SK-N-SH (cell line): Measurements from ENCODE around the gene CBFA2T3. TPM values are rescaled to one million over a fixed set of nuclear protein-coding genes. Genes with fewer than 3 reads are reported as not detected.

Source experiments
- CTCF ChIA-PET: fragments of 300-600, 350-600 bp; formaldehyde crosslinking; extraction: SDS; loops from one replicate; lab custom pipeline; 2021; lab: Yijun Ruan, JAX
- POLR2A ChIA-PET: fragments of 350-600 bp; sonication (Branson Sonifier 250); formaldehyde crosslinking; extraction: SDS; loops from one replicate; lab custom pipeline; 2020; ENCODE audit warnings: antibody characterized with exemption, inconsistent platforms; lab: Yijun Ruan, JAX
- DNase-seq: peaks from one replicate; pipeline ENCODE4 v3.0.0; 2012
- H2AFZ ChIP-seq: fragments of 200-600 bp; sonication (generic); 2 replicates; pipeline ENCODE4 v1.8.1; 2016; ENCODE audit warnings: antibody characterized with exemption, mild to moderate bottlenecking, low read depth
- H3F3A ChIP-seq: fragments of 200-600 bp; sonication (generic); replicated peaks from 2 replicates; pipeline ENCODE3; 2016; ENCODE audit warnings: antibody characterized with exemption, mild to moderate bottlenecking; ENCODE audit not compliant: insufficient read depth
- H3K27ac ChIP-seq, 2 experiments: fragments of 200-500 bp in 1 of 2; fragments of 200-600 bp in 1 of 2; sonication (Bioruptor generic) in 1 of 2; sonication (generic), shearing (Covaris generic) in 1 of 2; 2 replicates each; pipeline versions ENCODE4 v1.5.1 to v1.6.1; 2014 to 2016; ENCODE audit warnings: low read depth in 2 of 2, inconsistent platforms in 1 of 2, low read length in 1 of 2, mild to moderate bottlenecking in 1 of 2, mixed read lengths in 1 of 2
- H3K27me3 ChIP-seq: fragments of 200-600 bp; sonication (generic), shearing (Covaris generic); 2 replicates; pipeline ENCODE4 v1.6.1; 2016; ENCODE audit warnings: mixed run types; ENCODE audit not compliant: insufficient read depth
- H3K36me3 ChIP-seq, 2 experiments: fragments of 200-500 bp in 1 of 2; fragments of 200-600 bp in 1 of 2; sonication (Bioruptor generic) in 1 of 2; sonication (generic) in 1 of 2; replicated peaks in 1 of 2; 2 replicates each; pipeline versions ENCODE3 to v1.5.1; 2014 to 2016; ENCODE audit warnings: low read length in 1 of 2, mild to moderate bottlenecking in 1 of 2; ENCODE audit not compliant: insufficient read depth in 2 of 2, control insufficient read depth in 1 of 2
- H3K4me1 ChIP-seq, 2 experiments: fragments of 200-500 bp in 1 of 2; fragments of 200-600 bp in 1 of 2; sonication (Bioruptor generic) in 1 of 2; sonication (generic), shearing (Covaris generic) in 1 of 2; 2 replicates each; pipeline versions ENCODE4 v1.5.1 to v1.6.1; 2014 to 2016; ENCODE audit warnings: low read depth in 1 of 2, low read length in 1 of 2, mixed run types in 1 of 2; ENCODE audit not compliant: insufficient read depth in 2 of 2, control insufficient read depth in 1 of 2
- H3K4me2 ChIP-seq: fragments of 200-600 bp; sonication (generic), shearing (Covaris generic); 2 replicates; pipeline ENCODE4 v1.6.1; 2017; ENCODE audit warnings: mixed run types
- H3K4me3 ChIP-seq, 2 experiments: fragments of 200-500 bp in 1 of 2; fragments of 200-600 bp in 1 of 2; sonication (Bioruptor generic) in 1 of 2; sonication (generic), shearing (Covaris generic) in 1 of 2; 2 replicates each; pipeline versions ENCODE4 v1.5.1 to v1.8.1; 2014 to 2016; ENCODE audit warnings: low read depth in 2 of 2, inconsistent platforms in 1 of 2, low read length in 1 of 2, mild to moderate bottlenecking in 1 of 2, mixed read lengths in 1 of 2, moderate library complexity in 1 of 2
- H3K79me2 ChIP-seq: fragments of 200-600 bp; sonication (generic); 2 replicates; pipeline ENCODE4 v1.8.1; 2017; ENCODE audit warnings: mild to moderate bottlenecking; ENCODE audit not compliant: insufficient read depth
- H3K9ac ChIP-seq: fragments of 200-600 bp; sonication (generic); 2 replicates; pipeline ENCODE4 v1.6.1; 2017; ENCODE audit warnings: mixed run types
- H3K9me2 ChIP-seq: fragments of 200-600 bp; sonication (generic); 2 replicates; pipeline ENCODE4 v1.6.1; 2017; ENCODE audit warnings: mixed run types
- H3K9me3 ChIP-seq: fragments of 200-600 bp; sonication (generic); 2 replicates; pipeline ENCODE4 v1.6.1; 2017; ENCODE audit warnings: mixed run types, mild to moderate bottlenecking, moderate library complexity
- H4K20me1 ChIP-seq: fragments of 200-600 bp; sonication (generic); 2 replicates; pipeline ENCODE4 v1.6.1; 2017; ENCODE audit warnings: mild to moderate bottlenecking, mixed run types; ENCODE audit not compliant: insufficient read depth
- EP300 ChIP-seq, 2 experiments: IDR thresholded peaks; 2 replicates each; pipeline versions ENCODE4 v1.4.0 to v1.6.1; 2012; ENCODE audit warnings: borderline replicate concordance in 1 of 2, low read depth in 1 of 2, low read length in 1 of 2
- EZH2phosphoT487 ChIP-seq: fragments of 200-600 bp; sonication (generic); IDR thresholded peaks from 2 replicates; pipeline ENCODE4 v1.6.1; 2017; ENCODE audit warnings: low read depth, mixed run types, mild to moderate bottlenecking, antibody characterized with exemption, moderate library complexity, borderline replicate concordance
- GATA2 ChIP-seq: sonication (generic); formaldehyde crosslinking; IDR thresholded peaks from 2 replicates; pipeline ENCODE4 v1.5.0; 2020; ENCODE audit warnings: mild to moderate bottlenecking, missing genetic modification reagents
- IRF3 ChIP-seq: fragments of 150-350 bp; IDR thresholded peaks from 2 replicates; pipeline ENCODE4 v1.6.1; 2016; ENCODE audit warnings: mild to moderate bottlenecking, low read depth, low read length
- MEF2A ChIP-seq: IDR thresholded peaks from 2 replicates; pipeline ENCODE4 v1.4.0; 2012; ENCODE audit warnings: low read depth, borderline replicate concordance
- NFIC ChIP-seq: IDR thresholded peaks from 2 replicates; pipeline ENCODE4 v1.4.0; 2012; ENCODE audit warnings: borderline replicate concordance
- POLR2AphosphoS5 ChIP-seq: IDR thresholded peaks from 2 replicates; pipeline ENCODE4 v1.6.1; 2012; ENCODE audit warnings: low read depth, low read length
- RFX5 ChIP-seq: IDR thresholded peaks from 2 replicates; pipeline ENCODE4 v1.6.1; 2012; ENCODE audit warnings: mild to moderate bottlenecking, improper control_type of control experiment, low read length
- RXRA ChIP-seq: IDR thresholded peaks from 2 replicates; pipeline ENCODE4 v1.4.0; 2012; ENCODE audit warnings: low read depth, mild to moderate bottlenecking, borderline replicate concordance
- SMC3 ChIP-seq: IDR thresholded peaks from 2 replicates; pipeline ENCODE4 v1.6.1; 2012; ENCODE audit warnings: low read depth, low read length, improper control_type of control experiment
- TCF12 ChIP-seq: IDR thresholded peaks from 2 replicates; pipeline ENCODE4 v1.4.0; 2012
- TEAD4 ChIP-seq: IDR thresholded peaks from 2 replicates; pipeline ENCODE4 v1.4.0; 2012; ENCODE audit warnings: mild to moderate bottlenecking, borderline replicate concordance; ENCODE audit not compliant: insufficient read depth
- WGBS: methylation state at CpG from one replicate; pipeline ENCODE4 v1.1.6; 2017; ENCODE audit warnings: low lambda C conversion rate; 5-methylcytosine and 5-hydroxymethylcytosine counted together
- polyA plus RNA-seq, 3 experiments: library from polyadenylated mRNA; depleted of rRNA; stranded (reverse); fragments of >200 nt; gene quantifications; 2 replicates each; pipeline ENCODE4 v1.2.3, GENCODE V29; 2012
- TF ChIP-seq, protein P1 (sequence below): fragments of 200-600 bp; sonication (generic); IDR thresholded peaks from 2 replicates; pipeline ENCODE4 v1.6.1; 2017; ENCODE audit warnings: antibody characterized with exemption, mild to moderate bottlenecking, moderate library complexity
- TF ChIP-seq, protein P2 (sequence below): IDR thresholded peaks from 2 replicates; pipeline ENCODE4 v1.6.1; 2012; ENCODE audit warnings: mild to moderate bottlenecking, low read depth, low read length, moderate library complexity
- TF ChIP-seq, protein P3 (sequence below): IDR thresholded peaks from 2 replicates; pipeline ENCODE4; 2012
- TF ChIP-seq, protein P4 (sequence below): fragments of 150-350 bp; IDR thresholded peaks from 2 replicates; pipeline ENCODE4 v1.6.1; 2017; ENCODE audit warnings: antibody characterized with exemption, low read length, low read depth, borderline replicate concordance
- TF ChIP-seq, protein P5 (sequence below): IDR thresholded peaks from 2 replicates; pipeline ENCODE4 v1.4.0; 2012; ENCODE audit warnings: low read depth

CBFA2T3 gene
- polyA plus RNA-seq, 1 of the 3 experiments (the other 2 are of a cell fraction), result not detected

DNA sequence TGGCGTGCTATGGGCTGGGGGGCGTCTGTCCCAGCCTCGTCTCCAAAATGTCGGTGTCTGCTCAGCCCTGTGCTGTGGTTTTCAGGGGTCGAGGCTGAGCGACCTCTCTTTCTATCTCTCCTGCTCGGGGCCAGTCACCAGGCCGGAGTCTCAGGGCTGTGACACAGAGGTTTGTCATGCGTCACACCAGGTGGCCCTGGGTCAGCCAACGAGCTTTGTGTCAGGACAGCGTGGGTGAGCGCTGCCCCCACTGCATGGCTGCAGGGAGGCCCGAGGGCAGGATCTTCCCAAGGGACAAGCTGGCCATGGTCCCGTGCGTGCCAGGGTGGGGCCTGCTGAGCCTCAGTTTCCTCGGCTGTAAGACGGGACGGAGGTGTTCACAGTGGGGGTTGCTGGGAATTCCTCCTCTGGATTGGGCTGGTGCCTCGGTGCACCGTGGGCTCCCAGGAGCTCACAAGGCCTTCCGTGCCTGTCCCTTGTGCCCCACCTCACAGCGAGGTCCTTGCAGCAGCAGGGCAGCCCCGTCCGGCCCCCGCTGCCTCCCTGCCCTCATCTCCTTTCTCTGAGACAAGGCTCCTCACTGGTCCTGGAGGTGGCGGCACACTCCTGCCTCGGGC, 50.5 kb downstream of the CBFA2T3 start:
- TF ChIP-seq IRF3 (no peak), POLR2AphosphoS5 (no peak)
- H3F3A ChIP-seq, result no peaks in the 10 kb centered on the region
- ChIA-PET POLR2A (no interaction called here), CTCF (interaction anchor here (1.1 to 3.8 kb wide), 5 partner anchors 10 to 241 kb away, joined by 3 to 18 read pairs (median 4); no protein-coding TSS in a partner anchor)
- peaks cover 48% of the 10 kb centered on the region for H3K27me3 ChIP-seq
- H2AFZ ChIP-seq, result no peak overlapping the region
- DNase-seq, result no peak
- no peak overlapping the region for H3K9ac ChIP-seq
- no peaks in the 10 kb centered on the region for H3K9me3 ChIP-seq
- no peak overlapping the region for H3K4me2 ChIP-seq
- no peaks in the 10 kb centered on the region for H3K36me3 ChIP-seq
- no peak overlapping the region for H3K27ac ChIP-seq
- peaks cover 10 to 25% of the 10 kb centered on the region in 2 experiments; a peak in 3 of 4 replicates for H3K4me1 ChIP-seq
- 34% methylated on average over 11 of the region's 27 CpGs for WGBS
- no peak overlapping the region for H3K4me3 ChIP-seq
- no peaks in the 10 kb centered on the region for H3K9me2 ChIP-seq
- no peaks in the 10 kb centered on the region for H4K20me1 ChIP-seq
- H3K79me2 ChIP-seq, result no peaks in the 10 kb centered on the region

GRCh38 chr16:88925540-88925887, 51.5 kb downstream of the CBFA2T3 start:
- Histone ChIP-seq H2AFZ (0 out of 2 replicates have a peak overlapping the region, but pooled peaks have one; percentile 16), H3K27me3 (peaks cover 42% of the 10 kb centered on the region), H3K4me2 (peak overlapping the region; percentile 69), H3K79me2 (no peaks in the 10 kb centered on the region), H3K9me2 (no peaks in the 10 kb centered on the region), H4K20me1 (no peaks in the 10 kb centered on the region), H3K9me3 (no peaks in the 10 kb centered on the region), H3K9ac (no peak overlapping the region), H3K36me3 (no peaks in the 10 kb centered on the region), H3K27ac (no peak overlapping the region), H3F3A (no peaks in the 10 kb centered on the region), H3K4me1 (peaks cover 18 to 35% of the 10 kb centered on the region in 2 experiments; a peak in 3 of 4 replicates), H3K4me3 (peak overlapping the region in 1 of 2 experiments; percentile 39; a peak in 1 of 4 replicates)
- WGBS, result 19% methylated on average over 6 of the region's 16 CpGs
- DNase-seq, result no peak
- ChIA-PET POLR2A (no interaction called here), CTCF (interaction anchor here (0.9 to 3.8 kb wide), 4 partner anchors 16 to 290 kb away, joined by 3 to 18 read pairs (median 5); no protein-coding TSS in a partner anchor)
- TF ChIP-seq TEAD4 (no peak), MEF2A (no peak), SMC3 (no peak), EP300 (IDR thresholded peaks at IDR 0.05; ENCODE audit: borderline replicate concordance in 1 of 2, low read depth in 1 of 2, low read length in 1 of 2) (no peak), NFIC (no peak), EZH2phosphoT487 (no peak), GATA2 (CRISPR knock-in tag) (no peak), RFX5 (no peak), RXRA (no peak), POLR2AphosphoS5 (no peak), TCF12 (no peak)
- TF ChIP-seq, protein P1, sequence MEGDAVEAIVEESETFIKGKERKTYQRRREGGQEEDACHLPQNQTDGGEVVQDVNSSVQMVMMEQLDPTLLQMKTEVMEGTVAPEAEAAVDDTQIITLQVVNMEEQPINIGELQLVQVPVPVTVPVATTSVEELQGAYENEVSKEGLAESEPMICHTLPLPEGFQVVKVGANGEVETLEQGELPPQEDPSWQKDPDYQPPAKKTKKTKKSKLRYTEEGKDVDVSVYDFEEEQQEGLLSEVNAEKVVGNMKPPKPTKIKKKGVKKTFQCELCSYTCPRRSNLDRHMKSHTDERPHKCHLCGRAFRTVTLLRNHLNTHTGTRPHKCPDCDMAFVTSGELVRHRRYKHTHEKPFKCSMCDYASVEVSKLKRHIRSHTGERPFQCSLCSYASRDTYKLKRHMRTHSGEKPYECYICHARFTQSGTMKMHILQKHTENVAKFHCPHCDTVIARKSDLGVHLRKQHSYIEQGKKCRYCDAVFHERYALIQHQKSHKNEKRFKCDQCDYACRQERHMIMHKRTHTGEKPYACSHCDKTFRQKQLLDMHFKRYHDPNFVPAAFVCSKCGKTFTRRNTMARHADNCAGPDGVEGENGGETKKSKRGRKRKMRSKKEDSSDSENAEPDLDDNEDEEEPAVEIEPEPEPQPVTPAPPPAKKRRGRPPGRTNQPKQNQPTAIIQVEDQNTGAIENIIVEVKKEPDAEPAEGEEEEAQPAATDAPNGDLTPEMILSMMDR, result no peak
- TF ChIP-seq, protein P2, sequence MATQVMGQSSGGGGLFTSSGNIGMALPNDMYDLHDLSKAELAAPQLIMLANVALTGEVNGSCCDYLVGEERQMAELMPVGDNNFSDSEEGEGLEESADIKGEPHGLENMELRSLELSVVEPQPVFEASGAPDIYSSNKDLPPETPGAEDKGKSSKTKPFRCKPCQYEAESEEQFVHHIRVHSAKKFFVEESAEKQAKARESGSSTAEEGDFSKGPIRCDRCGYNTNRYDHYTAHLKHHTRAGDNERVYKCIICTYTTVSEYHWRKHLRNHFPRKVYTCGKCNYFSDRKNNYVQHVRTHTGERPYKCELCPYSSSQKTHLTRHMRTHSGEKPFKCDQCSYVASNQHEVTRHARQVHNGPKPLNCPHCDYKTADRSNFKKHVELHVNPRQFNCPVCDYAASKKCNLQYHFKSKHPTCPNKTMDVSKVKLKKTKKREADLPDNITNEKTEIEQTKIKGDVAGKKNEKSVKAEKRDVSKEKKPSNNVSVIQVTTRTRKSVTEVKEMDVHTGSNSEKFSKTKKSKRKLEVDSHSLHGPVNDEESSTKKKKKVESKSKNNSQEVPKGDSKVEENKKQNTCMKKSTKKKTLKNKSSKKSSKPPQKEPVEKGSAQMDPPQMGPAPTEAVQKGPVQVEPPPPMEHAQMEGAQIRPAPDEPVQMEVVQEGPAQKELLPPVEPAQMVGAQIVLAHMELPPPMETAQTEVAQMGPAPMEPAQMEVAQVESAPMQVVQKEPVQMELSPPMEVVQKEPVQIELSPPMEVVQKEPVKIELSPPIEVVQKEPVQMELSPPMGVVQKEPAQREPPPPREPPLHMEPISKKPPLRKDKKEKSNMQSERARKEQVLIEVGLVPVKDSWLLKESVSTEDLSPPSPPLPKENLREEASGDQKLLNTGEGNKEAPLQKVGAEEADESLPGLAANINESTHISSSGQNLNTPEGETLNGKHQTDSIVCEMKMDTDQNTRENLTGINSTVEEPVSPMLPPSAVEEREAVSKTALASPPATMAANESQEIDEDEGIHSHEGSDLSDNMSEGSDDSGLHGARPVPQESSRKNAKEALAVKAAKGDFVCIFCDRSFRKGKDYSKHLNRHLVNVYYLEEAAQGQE, result no peak
- TF ChIP-seq, protein P3, sequence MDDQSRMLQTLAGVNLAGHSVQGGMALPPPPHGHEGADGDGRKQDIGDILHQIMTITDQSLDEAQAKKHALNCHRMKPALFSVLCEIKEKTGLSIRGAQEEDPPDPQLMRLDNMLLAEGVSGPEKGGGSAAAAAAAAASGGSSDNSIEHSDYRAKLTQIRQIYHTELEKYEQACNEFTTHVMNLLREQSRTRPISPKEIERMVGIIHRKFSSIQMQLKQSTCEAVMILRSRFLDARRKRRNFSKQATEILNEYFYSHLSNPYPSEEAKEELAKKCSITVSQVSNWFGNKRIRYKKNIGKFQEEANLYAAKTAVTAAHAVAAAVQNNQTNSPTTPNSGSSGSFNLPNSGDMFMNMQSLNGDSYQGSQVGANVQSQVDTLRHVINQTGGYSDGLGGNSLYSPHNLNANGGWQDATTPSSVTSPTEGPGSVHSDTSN, result no peak
- TF ChIP-seq, protein P4, sequence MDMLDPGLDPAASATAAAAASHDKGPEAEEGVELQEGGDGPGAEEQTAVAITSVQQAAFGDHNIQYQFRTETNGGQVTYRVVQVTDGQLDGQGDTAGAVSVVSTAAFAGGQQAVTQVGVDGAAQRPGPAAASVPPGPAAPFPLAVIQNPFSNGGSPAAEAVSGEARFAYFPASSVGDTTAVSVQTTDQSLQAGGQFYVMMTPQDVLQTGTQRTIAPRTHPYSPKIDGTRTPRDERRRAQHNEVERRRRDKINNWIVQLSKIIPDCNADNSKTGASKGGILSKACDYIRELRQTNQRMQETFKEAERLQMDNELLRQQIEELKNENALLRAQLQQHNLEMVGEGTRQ, result no peak
- TF ChIP-seq, protein P5, sequence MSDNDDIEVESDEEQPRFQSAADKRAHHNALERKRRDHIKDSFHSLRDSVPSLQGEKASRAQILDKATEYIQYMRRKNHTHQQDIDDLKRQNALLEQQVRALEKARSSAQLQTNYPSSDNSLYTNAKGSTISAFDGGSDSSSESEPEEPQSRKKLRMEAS, result no peak
